ENCODE measurements around the gene GPR12.

- TF ChIP-seq TAF1 (IDR thresholded peaks at IDR 0.05; ENCODE audit: borderline replicate concordance, insufficient read depth, low read length) (no peak), REST (IDR thresholded peaks at IDR 0.05; ENCODE audit: insufficient read depth in 1 of 2, low read depth in 2 of 2, low read length in 2 of 2) (no peak)
These were observed 54.2 kb downstream of the GPR12 start for GRCh38 chr13:26706381-26706780.

Data from PFSK-1 (cell line).